ENCODE measurements around the gene LARGE1.

The LARGE1 gene

GRCh38 chr22:33400061-33400840, 520.0 kb downstream of the LARGE1 start:
- DNase-seq (ENCODE audit: insufficient read length, low spot score) (no peak), FAIRE-seq (no peak)
- no peak for TF ChIP-seq CTCF (IDR thresholded peaks at IDR 0.05; ENCODE audit: insufficient read depth, missing control alignments)

GRCh38 chr22:33397381-33397907, 522.8 kb downstream of the LARGE1 start:
- FAIRE-seq (no peak), DNase-seq (ENCODE audit: insufficient read length, low spot score) (no peak)
- TF ChIP-seq CTCF (IDR thresholded peaks at IDR 0.05; ENCODE audit: insufficient read depth, missing control alignments), result no peak

- DNase-seq (ENCODE audit: insufficient read length, low spot score) (no peak), FAIRE-seq (no peak)
- no peak for TF ChIP-seq CTCF (IDR thresholded peaks at IDR 0.05; ENCODE audit: insufficient read depth, missing control alignments)
These were observed 526.8 kb downstream of the LARGE1 start for GRCh38 chr22:33393432-33393831.

- DNase-seq (ENCODE audit: insufficient read length, low spot score) (no peak), FAIRE-seq (no peak)
- TF ChIP-seq CTCF (IDR thresholded peaks at IDR 0.05; ENCODE audit: insufficient read depth, missing control alignments), result no peak
These were observed 529.0 kb downstream of the LARGE1 start for GRCh38 chr22:33391298-33391697.

GRCh38 chr22:33389936-33390335, 530.3 kb downstream of the LARGE1 start:
- no peak for DNase-seq (ENCODE audit: insufficient read length, low spot score)
- no peak for TF ChIP-seq CTCF (IDR thresholded peaks at IDR 0.05; ENCODE audit: insufficient read depth, missing control alignments)
- FAIRE-seq, result no peak

- no peak for FAIRE-seq
- TF ChIP-seq CTCF (IDR thresholded peaks at IDR 0.05; ENCODE audit: insufficient read depth, missing control alignments), result no peak
- no peak for DNase-seq (ENCODE audit: insufficient read length, low spot score)
These were observed 534.0 kb downstream of the LARGE1 start for GRCh38 chr22:33386270-33386669.

- no peak for FAIRE-seq
- no peak for TF ChIP-seq CTCF (IDR thresholded peaks at IDR 0.05; ENCODE audit: insufficient read depth, missing control alignments)
These were observed 534.7 kb downstream of the LARGE1 start for GRCh38 chr22:33385611-33386010.

More at GRCh38 chr22:33385611-33386010, 534.7 kb downstream of the LARGE1 start:
- no peak for DNase-seq (ENCODE audit: insufficient read length, low spot score)
